ENCODE measurements around the gene TGFBR2. TPM values are rescaled to one million over a fixed set of nuclear protein-coding genes. Genes with fewer than 3 reads are reported as not detected.

Gene TGFBR2
- total RNA-seq, 1 donor = 393 TPM

DNA sequence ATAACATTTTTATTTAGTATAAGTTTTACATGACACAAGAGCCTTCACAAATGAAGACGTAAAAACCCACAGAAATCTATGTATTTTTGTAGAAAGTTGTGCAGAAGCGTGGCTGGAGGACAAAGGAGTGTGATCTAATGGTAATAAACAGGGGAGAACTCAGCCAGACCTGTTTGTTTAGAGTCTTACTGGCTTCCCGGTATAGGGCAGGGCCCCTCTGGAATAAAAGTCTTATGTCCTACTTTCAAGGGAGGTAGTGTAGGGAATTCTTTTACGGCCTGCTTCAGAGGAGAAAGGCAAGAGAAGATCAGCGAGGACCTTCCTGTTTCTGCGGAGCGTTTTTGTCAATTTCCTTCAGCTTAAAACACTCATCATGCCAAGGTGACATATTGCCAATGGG lies 103.6 kb downstream of the TGFBR2 start:
- H3K4me3 ChIP-seq (ENCODE audit: low read depth, low read length) = no peak overlapping the region
- TF ChIP-seq, protein P1, sequence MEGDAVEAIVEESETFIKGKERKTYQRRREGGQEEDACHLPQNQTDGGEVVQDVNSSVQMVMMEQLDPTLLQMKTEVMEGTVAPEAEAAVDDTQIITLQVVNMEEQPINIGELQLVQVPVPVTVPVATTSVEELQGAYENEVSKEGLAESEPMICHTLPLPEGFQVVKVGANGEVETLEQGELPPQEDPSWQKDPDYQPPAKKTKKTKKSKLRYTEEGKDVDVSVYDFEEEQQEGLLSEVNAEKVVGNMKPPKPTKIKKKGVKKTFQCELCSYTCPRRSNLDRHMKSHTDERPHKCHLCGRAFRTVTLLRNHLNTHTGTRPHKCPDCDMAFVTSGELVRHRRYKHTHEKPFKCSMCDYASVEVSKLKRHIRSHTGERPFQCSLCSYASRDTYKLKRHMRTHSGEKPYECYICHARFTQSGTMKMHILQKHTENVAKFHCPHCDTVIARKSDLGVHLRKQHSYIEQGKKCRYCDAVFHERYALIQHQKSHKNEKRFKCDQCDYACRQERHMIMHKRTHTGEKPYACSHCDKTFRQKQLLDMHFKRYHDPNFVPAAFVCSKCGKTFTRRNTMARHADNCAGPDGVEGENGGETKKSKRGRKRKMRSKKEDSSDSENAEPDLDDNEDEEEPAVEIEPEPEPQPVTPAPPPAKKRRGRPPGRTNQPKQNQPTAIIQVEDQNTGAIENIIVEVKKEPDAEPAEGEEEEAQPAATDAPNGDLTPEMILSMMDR (IDR thresholded peaks at IDR 0.05; ENCODE audit: insufficient read depth, low read length) = no peak
- DNase-seq (ENCODE audit: low read depth) = no peak

DNA sequence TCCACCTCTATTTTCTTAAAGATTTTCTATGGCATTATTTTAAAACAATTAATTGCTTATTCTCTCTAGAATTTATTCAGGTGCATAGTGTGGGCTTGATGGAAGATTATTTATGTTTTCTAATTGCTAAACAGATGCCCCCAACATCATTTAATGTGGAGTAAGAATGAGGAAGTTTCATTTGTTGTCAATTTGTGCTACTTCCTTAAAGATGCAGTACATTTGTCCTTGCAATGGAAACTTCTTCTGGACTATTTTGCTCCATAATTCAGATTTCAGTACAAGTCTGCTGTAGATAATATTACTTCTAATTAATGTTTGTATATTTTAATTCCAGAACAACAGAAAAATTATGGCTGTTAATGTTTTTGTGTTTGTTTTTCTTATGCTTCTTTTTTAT lies 104.8 kb downstream of the TGFBR2 start:
- DNase-seq (ENCODE audit: low read depth) = no peak
- H3K4me3 ChIP-seq (ENCODE audit: low read depth, low read length) = no peak overlapping the region
- TF ChIP-seq, protein P1 (IDR thresholded peaks at IDR 0.05; ENCODE audit: insufficient read depth, low read length) = no peak

DNA sequence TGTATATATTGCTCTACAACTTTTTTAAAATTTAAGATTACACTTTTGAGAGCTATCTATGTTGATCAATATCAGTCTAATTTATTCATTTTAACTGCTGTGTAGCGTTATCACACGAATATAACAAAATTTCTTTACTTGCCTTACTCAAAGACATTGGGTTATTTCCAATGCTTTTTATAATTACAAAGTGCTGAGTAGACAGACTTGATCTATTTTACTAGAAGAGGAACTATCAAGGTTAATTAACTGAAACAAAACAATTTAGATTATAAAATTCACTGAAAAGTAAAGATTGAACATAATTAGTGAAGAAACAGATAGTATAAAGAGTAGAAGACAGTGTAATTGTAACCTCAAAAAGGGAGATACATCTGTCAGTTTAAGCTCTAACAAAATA lies 105.5 kb downstream of the TGFBR2 start:
- no peak for DNase-seq (ENCODE audit: low read depth)
- TF ChIP-seq, protein P1 (IDR thresholded peaks at IDR 0.05; ENCODE audit: insufficient read depth, low read length) = no peak

DNA sequence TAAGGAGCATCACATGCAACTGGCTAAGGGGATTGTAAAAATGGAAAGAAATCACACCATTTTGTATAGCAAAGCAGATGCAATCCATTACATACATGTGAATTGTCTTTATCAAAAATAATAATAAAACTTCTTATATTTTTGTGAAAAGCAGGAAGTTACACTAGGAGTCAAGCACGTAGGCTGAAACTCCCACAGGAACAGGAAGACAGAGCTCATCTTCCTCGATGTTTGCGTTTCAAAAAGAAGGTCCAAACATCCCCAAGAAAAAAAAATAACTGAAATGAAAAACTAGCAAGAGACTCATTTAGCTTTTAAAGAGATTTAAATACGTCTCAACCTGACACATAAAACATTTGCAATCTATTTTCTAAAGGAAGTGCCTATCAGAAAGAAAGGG lies 106.6 kb downstream of the TGFBR2 start:
- no peak overlapping the region for H3K4me3 ChIP-seq (ENCODE audit: low read depth, low read length)
- TF ChIP-seq, protein P1 (IDR thresholded peaks at IDR 0.05; ENCODE audit: insufficient read depth, low read length) = no peak
- no peak for DNase-seq (ENCODE audit: low read depth)

More for the DNA sequence above, 105.5 kb downstream of the TGFBR2 start:
- no peak overlapping the region for H3K4me3 ChIP-seq (ENCODE audit: low read depth, low read length)

DNA sequence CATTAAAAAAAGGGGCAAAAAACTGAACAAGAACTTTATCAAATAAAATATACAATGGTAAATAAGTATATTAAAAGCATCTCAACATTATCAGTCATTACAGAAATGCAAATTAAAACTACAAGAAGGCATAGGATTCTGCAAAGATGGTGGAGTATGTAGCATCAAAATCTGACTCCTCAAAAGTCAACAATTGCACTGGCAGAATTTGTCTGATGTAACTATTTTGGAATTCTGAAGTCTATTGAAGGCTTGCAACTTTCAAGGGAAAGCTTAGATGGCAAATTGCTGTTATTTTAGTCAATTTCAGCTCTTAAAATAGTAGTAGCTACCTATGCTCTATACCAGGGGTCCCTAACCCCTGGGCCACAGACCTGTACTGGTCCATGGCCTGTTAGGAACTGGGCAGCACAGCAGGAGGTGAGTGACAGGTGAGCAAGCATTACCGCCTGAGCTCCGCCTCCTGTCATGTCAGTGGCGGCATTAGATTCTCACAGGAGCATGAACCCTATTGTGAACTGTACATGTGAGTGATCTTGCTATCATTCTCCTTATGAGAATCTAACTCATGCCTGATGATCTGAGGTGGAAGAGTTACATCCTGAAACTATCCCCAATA lies 107.6 kb downstream of the TGFBR2 start:
- TF ChIP-seq, protein P1 (IDR thresholded peaks at IDR 0.05; ENCODE audit: insufficient read depth, low read length) = no peak
- H3K4me3 ChIP-seq (ENCODE audit: low read depth, low read length) = no peak overlapping the region
- DNase-seq (ENCODE audit: low read depth) = no peak

DNA sequence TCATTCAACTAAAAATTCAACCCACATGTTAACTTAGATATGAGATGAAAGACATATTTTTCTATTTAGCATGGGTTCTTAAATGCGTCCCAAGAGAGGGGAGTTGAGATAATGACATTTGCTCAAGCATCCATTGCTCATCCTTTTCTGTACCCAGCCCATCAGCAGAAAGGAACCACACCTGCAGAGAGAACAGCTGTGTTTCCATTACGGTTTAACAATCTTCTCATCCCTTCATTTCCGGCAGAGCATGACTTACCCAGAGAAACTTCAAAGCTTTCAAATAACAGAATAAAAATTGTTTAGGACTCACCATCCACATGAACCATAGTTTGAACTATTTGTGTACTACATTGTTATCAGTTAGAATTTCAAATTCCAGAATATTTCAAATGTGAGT lies 113.1 kb downstream of the TGFBR2 start:
- no peak overlapping the region for H3K4me3 ChIP-seq (ENCODE audit: low read depth, low read length)
- TF ChIP-seq, protein P1 (IDR thresholded peaks at IDR 0.05; ENCODE audit: insufficient read depth, low read length) = no peak
- no peak for DNase-seq (ENCODE audit: low read depth)

Measured in fibroblast of the aortic adventitia (primary cell).